HG03520 (cell line): ENCODE results near the gene KNCN.

Experiments
- ATAC-seq: cut with Tn5 transposase; IDR thresholded peaks from one replicate; pipeline ENCODE4 v1.9.1; 2021; ENCODE audit warnings: mild to moderate bottlenecking, moderate library complexity; ENCODE audit not compliant: unreplicated experiment

KNCN gene

DNA sequence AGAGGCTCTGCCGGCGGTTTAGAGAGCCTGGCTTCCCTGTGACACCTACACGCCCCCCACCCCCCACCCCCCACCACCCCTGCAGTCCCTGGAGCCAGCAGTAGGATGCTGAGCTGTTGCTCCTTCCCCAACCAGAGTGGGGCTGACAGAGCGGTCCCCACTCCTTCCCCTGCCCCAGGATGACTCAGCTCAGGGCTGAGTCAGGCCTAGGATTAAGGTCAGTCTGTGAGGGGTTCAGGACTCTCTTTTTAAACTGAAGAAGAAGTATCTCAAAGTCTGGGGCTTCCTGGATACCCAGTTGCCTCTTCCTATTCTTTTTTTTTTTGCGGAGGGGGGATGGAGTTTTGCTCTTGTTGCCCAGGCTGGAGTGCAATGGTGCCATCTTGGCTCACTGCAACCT, 42.7 kb downstream of the KNCN start:
- no peak for ATAC-seq

DNA sequence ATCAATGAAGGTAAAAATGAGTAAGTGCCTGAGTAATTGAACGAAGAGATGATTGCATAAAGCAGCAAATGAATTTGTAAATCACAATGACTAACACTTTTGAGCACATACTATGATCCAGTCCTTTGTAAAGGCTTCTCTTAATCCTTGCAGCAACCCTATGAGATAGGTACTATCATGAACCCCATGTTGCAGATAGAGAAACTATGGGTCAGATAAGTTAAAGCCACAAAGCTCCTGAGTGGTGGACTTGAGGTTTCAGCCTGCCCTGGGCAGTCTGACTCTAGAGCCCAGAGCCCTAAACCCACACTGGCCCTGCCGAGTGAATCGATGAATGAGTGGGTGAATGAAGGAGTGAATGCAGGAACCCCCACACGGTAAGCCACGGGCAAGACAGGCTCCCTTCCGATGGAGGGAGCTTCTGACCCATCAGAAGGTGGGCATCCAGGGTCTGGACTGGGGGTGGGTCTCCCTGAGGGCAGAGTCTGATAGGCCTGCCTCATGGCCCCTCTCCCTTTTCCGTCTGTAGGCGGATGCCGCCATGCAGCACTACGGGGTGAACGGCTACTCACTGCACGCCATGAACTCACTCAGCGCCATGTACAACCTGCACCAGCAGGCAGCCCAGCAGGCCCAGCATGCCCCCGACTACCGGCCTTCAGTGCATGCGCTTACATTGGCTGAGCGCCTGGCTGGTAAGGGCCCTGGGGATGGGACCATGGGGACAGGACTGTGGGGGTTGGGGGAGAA, 44.8 kb downstream of the KNCN start:
- ATAC-seq, result no peak

DNA sequence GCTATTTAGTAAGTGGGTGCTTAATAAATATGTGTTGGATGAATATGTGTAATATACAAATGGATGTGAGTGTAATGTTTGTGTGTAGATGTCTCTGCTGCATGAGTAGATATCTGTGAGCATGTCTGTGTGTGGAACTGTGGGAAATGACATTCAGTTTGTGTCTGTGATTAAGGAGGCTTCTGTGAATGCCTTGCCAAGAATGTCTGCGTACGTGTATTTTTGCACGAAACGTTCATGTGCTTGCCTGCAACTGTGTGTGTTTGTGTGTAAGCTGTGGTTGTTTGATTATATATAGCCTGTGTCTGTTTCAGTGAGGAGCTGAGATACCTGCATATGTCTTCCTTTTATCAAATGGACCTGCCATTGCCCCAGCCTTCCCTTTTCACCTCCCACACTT, 48.0 kb downstream of the KNCN start:
- no peak for ATAC-seq

DNA sequence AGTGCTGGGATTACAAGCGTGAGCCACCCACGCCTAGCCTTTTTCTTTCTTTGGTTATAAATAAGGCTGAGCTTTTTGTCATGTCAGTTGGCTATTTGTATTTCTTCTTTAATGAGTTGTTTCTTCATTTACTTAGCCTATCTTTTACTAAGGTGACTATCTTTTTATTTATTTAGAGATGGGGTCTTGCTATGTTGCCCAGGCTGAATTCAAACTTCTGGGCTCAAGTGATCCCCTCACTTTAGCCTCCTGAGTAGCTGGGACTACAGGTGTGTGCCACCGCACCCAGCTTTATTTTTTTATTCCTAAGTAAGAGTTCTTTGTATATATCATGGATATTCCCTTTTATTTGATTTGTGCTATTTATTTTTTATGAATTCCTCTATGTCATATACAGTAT, 49.9 kb downstream of the KNCN start:
- no peak for ATAC-seq

DNA sequence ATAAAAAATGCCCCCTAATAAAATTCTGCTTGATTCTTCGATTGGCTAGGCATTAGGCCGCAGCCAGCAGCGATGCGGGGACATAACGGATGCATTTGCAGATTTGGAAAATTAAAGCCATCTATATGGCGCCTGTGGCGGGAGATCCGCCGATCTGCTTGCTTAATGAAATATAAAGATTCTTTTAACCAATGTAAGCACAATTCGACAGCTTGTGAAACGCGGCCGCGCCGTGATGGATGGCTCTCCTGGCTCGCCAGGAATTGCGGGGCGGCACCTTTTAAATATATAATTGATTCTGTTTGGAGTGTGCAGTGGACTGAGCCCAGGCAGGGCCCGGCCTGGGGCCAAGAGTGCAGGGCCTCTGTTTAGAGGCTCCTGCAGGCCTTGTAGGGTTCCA, 53.8 kb downstream of the KNCN start:
- no peak for ATAC-seq

DNA sequence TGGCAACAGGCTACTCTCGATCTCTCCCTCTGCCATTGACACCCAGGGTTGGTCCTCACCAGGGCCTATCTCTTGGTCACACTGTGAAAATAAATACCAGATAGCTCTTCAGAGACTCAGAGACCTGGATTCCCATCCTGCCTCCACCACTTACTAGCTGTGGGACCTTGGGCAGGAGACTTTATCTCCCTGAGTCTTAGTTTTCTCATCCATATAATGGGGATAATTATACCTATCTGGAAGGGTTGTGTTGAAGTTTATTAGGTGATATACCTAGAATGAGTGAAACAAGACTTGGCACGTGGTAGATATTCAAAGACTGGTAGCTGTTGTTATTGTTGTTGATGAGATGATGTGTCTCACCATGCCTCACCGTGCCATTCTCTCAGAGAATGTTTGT, 54.4 kb downstream of the KNCN start:
- ATAC-seq, result no peak

DNA sequence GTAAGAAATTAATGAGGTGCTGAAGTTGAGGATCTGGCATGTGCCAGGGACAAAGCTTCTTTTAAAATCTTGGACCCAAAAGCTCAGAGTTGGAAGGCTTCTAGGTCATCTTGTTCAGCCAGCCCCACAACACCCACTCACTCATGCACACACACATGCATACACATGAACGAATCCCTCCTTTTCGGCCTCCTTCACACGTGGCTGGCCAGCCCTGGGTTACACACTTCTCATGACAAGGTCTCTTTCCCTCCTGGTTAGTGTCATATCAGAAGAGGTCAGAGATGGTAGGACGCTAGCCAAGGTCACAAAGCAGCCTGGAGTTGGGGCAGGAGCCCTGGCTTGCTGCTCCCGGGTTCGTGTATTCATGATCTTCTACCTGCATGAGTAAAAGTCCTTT, 54.9 kb downstream of the KNCN start:
- no peak for ATAC-seq

DNA sequence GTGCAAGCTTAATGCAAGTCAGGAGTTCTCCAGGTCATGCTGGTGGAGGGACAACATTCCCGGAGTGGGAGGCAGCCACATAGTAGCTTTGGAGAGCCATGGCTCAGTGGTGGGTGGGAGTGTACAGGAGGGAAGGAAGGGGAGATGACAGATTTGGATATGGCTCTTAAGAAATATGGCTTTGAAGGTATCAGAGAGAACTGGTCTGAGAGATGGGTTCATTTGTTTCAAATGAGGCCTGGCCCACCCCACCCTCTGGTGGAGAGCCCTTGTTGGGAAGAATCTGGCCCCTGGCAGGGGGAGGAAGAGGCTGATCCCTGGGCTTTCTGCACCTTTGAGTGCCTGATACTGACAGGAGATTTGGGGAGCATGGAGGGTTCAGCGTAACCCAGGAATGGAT, 55.7 kb downstream of the KNCN start:
- no peak for ATAC-seq
